H9 (cell line): ENCODE results near the gene SULF2. TPM values are rescaled to one million over a fixed set of nuclear protein-coding genes. Genes with fewer than 3 reads are reported as not detected.

Experiments used
- DNase-seq: peaks from one replicate; pipeline ENCODE4 v3.0.0-alpha.2; 2017
- H2AFZ ChIP-seq: one replicate; pipeline ENCODE4 v1.6.1; 2013; ENCODE audit warnings: mild to moderate bottlenecking, low read length, control low read depth, moderate library complexity
- H2AK5ac ChIP-seq: 2 replicates; pipeline ENCODE4 v1.6.1; 2013; ENCODE audit warnings: low read length, control low read depth, mixed read lengths; ENCODE audit not compliant: insufficient read length
- H2BK120ac ChIP-seq: one replicate; pipeline ENCODE4 v1.6.1; 2013; ENCODE audit warnings: low read depth, mild to moderate bottlenecking, low read length, control low read depth, inconsistent platforms; ENCODE audit not compliant: poor library complexity, severe bottlenecking
- H2BK12ac ChIP-seq: 2 replicates; pipeline ENCODE4 v1.6.1; 2013; ENCODE audit warnings: low read length, control low read depth, mixed read lengths, low read depth; ENCODE audit not compliant: insufficient read length
- H2BK15ac ChIP-seq: 2 replicates; pipeline ENCODE4 v1.6.1; 2013; ENCODE audit warnings: low read depth, low read length, control low read depth
- H2BK20ac ChIP-seq: one replicate; pipeline ENCODE4 v1.6.1; 2013; ENCODE audit warnings: low read depth, mild to moderate bottlenecking, low read length, control low read depth, inconsistent platforms; ENCODE audit not compliant: poor library complexity, severe bottlenecking
- H2BK5ac ChIP-seq: 2 replicates; pipeline ENCODE4 v1.6.1; 2013; ENCODE audit warnings: low read length, control low read depth, mixed read lengths; ENCODE audit not compliant: insufficient read length
- H3K14ac ChIP-seq: 2 replicates; pipeline ENCODE4 v1.6.1; 2013; ENCODE audit warnings: low read length, control low read depth; ENCODE audit not compliant: insufficient read depth
- H3K18ac ChIP-seq: 2 replicates; pipeline ENCODE4 v1.6.1; 2013; ENCODE audit warnings: low read depth, mild to moderate bottlenecking, mixed read lengths, low read length, control low read depth; ENCODE audit not compliant: insufficient read length
- H3K23ac ChIP-seq: 2 replicates; pipeline ENCODE4 v1.6.1; 2013; ENCODE audit warnings: low read length, control low read depth, mixed read lengths, low read depth; ENCODE audit not compliant: insufficient read length
- H3K23me2 ChIP-seq: 2 replicates; pipeline ENCODE4 v1.6.1; 2013; ENCODE audit warnings: low read depth, mild to moderate bottlenecking, mixed read lengths, low read length, control low read depth; ENCODE audit not compliant: insufficient read length, poor library complexity, severe bottlenecking
- H3K27ac ChIP-seq: 2 replicates; pipeline ENCODE4 v1.5.1; 2013; ENCODE audit warnings: low read length, control low read depth, mixed read lengths, low read depth; ENCODE audit not compliant: insufficient read length
- H3K27me3 ChIP-seq: 2 replicates; pipeline ENCODE4 v1.6.1; 2013; ENCODE audit warnings: low read length, control low read depth, inconsistent platforms; ENCODE audit not compliant: insufficient read depth
- H3K4ac ChIP-seq: 2 replicates; pipeline ENCODE4 v1.6.1; 2013; ENCODE audit warnings: low read depth, mild to moderate bottlenecking, control low read depth, inconsistent platforms, low read length, moderate library complexity
- H3K4me1 ChIP-seq: 2 replicates; pipeline ENCODE4 v1.6.1; 2013; ENCODE audit warnings: low read length, control low read depth, inconsistent platforms; ENCODE audit not compliant: insufficient read depth
- H3K4me2 ChIP-seq: 2 replicates; pipeline ENCODE4 v1.6.1; 2013; ENCODE audit warnings: low read length, control low read depth, mixed read lengths; ENCODE audit not compliant: insufficient read length, insufficient read depth
- H3K56ac ChIP-seq: 2 replicates; pipeline ENCODE4 v1.6.1; 2013; ENCODE audit warnings: low read depth, mild to moderate bottlenecking, mixed read lengths, low read length, control low read depth; ENCODE audit not compliant: insufficient read length
- H3K79me1 ChIP-seq: 2 replicates; pipeline ENCODE4 v1.6.1; 2013; ENCODE audit warnings: low read depth, mild to moderate bottlenecking, moderate library complexity, low read length, control low read depth, inconsistent platforms; ENCODE audit not compliant: insufficient read depth, poor library complexity, severe bottlenecking
- H3K79me2 ChIP-seq: 2 replicates; pipeline ENCODE4 v1.6.1; 2013; ENCODE audit warnings: low read length, control low read depth, inconsistent platforms; ENCODE audit not compliant: insufficient read depth
- H3K9ac ChIP-seq: 2 replicates; pipeline ENCODE4 v1.6.1; 2013; ENCODE audit warnings: low read length, control low read depth, mixed read lengths; ENCODE audit not compliant: insufficient read length; ENCODE audit errors: extremely low read depth
- H3K9me3 ChIP-seq: one replicate; pipeline ENCODE4 v1.6.1; 2013; ENCODE audit warnings: low read depth, low read length, inconsistent platforms; ENCODE audit not compliant: control insufficient read depth
- H3T11ph ChIP-seq: one replicate; pipeline ENCODE4 v1.6.1; 2013; ENCODE audit warnings: mild to moderate bottlenecking, low read length, control low read depth, inconsistent platforms
- H4K20me1 ChIP-seq: one replicate; pipeline ENCODE4 v1.6.1; 2013; ENCODE audit not compliant: control insufficient read depth, insufficient read length, insufficient read depth
- H4K5ac ChIP-seq: 2 replicates; pipeline ENCODE4 v1.6.1; 2013; ENCODE audit warnings: low read depth, mild to moderate bottlenecking, mixed read lengths, low read length, control low read depth; ENCODE audit not compliant: insufficient read length
- H4K8ac ChIP-seq: replicated peaks from 2 replicates; pipeline ENCODE4 v1.6.1; 2013; ENCODE audit warnings: low read length, control low read depth, mixed read lengths, low read depth; ENCODE audit not compliant: insufficient read length
- H4K91ac ChIP-seq: 2 replicates; pipeline ENCODE4 v1.6.1; 2013; ENCODE audit warnings: low read depth, mild to moderate bottlenecking, moderate library complexity, mixed read lengths, low read length, control low read depth; ENCODE audit not compliant: insufficient read length
- H3K27ac Mint-ChIP-seq, 3 experiments: 2 replicates in 2 of 3; 3 replicates in 1 of 3; pipeline ENCODE4 v1.8.0; 2020 to 2021; ENCODE audit warnings: mixed read lengths in 3 of 3, mild to moderate bottlenecking in 1 of 3, moderate library complexity in 1 of 3
- H3K27me3 Mint-ChIP-seq: 2 replicates; pipeline ENCODE4 v1.8.0; 2021; ENCODE audit warnings: low read depth, mild to moderate bottlenecking, moderate library complexity, mixed read lengths
- H3K36me3 Mint-ChIP-seq, 3 experiments: 2 replicates in 2 of 3; 3 replicates in 1 of 3; pipeline ENCODE4 v1.8.0; 2020 to 2021; ENCODE audit warnings: low read depth in 3 of 3, mixed read lengths in 3 of 3; ENCODE audit not compliant: insufficient read depth in 1 of 3
- H3K4me1 Mint-ChIP-seq, 2 experiments: 2 replicates each; pipeline ENCODE4 v1.8.0; 2020; ENCODE audit warnings: mixed read lengths in 2 of 2
- H3K4me3 Mint-ChIP-seq, 2 experiments: 2 replicates in 1 of 2; 3 replicates in 1 of 2; pipeline ENCODE4 v1.8.0; 2020 to 2021; ENCODE audit warnings: mild to moderate bottlenecking in 2 of 2, mixed read lengths in 2 of 2, moderate library complexity in 1 of 2
- H3K9me3 Mint-ChIP-seq, 2 experiments: 2 replicates in 1 of 2; 3 replicates in 1 of 2; pipeline ENCODE4 v1.8.0; 2020; ENCODE audit warnings: mild to moderate bottlenecking in 2 of 2, mixed read lengths in 2 of 2, moderate library complexity in 1 of 2
- CTCF ChIP-seq: fragments of 200-600 bp; sonication (generic); conservative IDR thresholded peaks from 3 replicates; pipeline ENCODE4 v1.8.0; 2021; ENCODE audit warnings: antibody characterized with exemption, mild to moderate bottlenecking
- whole genome bisulfite sequencing: extraction: QIAGEN DNeasy Blood & Tissue Kit; methylation state at CpG from one replicate; pipeline ENCODE4 v1.1.7; 2013; ENCODE audit warnings: missing lambda C conversion rate, low lambda C conversion rate, mixed read lengths; ENCODE audit not compliant: insufficient read length; ENCODE audit errors: extremely low coverage; 5-methylcytosine and 5-hydroxymethylcytosine counted together
- total RNA-seq: library from RNA; stranded (reverse); gene quantifications from 2 replicates; pipeline ENCODE4 v1.2.1, GENCODE V29; 2021

The SULF2 gene
- total RNA-seq, 1 experiment from 2014 or later = 31.2 TPM

- Mint-ChIP-seq H3K27me3 (no peaks in the 10 kb centered on the region), H3K4me1 (peaks cover 0 to 2% of the 10 kb centered on the region in 2 experiments; a peak in 1 of 4 replicates), H3K36me3 (peaks cover 0 to 4% (median 1%) of the 10 kb centered on the region in 3 experiments; a peak in 1 of 7 replicates), H3K4me3 (no peak overlapping the region), H3K9me3 (no peaks in the 10 kb centered on the region), H3K27ac (no peak overlapping the region; a peak in 1 of 7 replicates)
- H4K91ac ChIP-seq = no peak overlapping the region
- no peak overlapping the region for H2BK20ac ChIP-seq
- H3K14ac ChIP-seq = no peak overlapping the region
- no peaks in the 10 kb centered on the region for H4K20me1 ChIP-seq
- no peaks in the 10 kb centered on the region for H3K27me3 ChIP-seq
- no peak overlapping the region for H3K4ac ChIP-seq
- no peaks in the 10 kb centered on the region for H3K4me1 ChIP-seq
- no peak overlapping the region for H2BK120ac ChIP-seq
- no peak for DNase-seq
- WGBS = no CpG with 5 or more reads among the region's 11 CpGs
- H3K79me1 ChIP-seq = no peaks in the 10 kb centered on the region
- no peak for TF ChIP-seq CTCF
- H3K9me3 ChIP-seq = no peaks in the 10 kb centered on the region
- no peak overlapping the region for H2BK12ac ChIP-seq
- no peak overlapping the region for H3T11ph ChIP-seq
- H2BK15ac ChIP-seq = no peak overlapping the region
- no peaks in the 10 kb centered on the region for H3K23me2 ChIP-seq
- H3K79me2 ChIP-seq = no peaks in the 10 kb centered on the region
- H3K4me2 ChIP-seq = no peak overlapping the region
- no peak overlapping the region for H3K9ac ChIP-seq
- no peak overlapping the region for H2AFZ ChIP-seq
- H3K27ac ChIP-seq = no peak overlapping the region
- no peak overlapping the region for H3K56ac ChIP-seq
- no peak overlapping the region for H3K18ac ChIP-seq
- no peak overlapping the region for H4K8ac ChIP-seq
- H4K5ac ChIP-seq = no peak overlapping the region
- no peak overlapping the region for H2AK5ac ChIP-seq
- H3K23ac ChIP-seq = no peak overlapping the region
- H2BK5ac ChIP-seq = no peak overlapping the region
Observed at GRCh38 chr20:47696856-47697255, 88.4 kb downstream of the SULF2 start.
